ENCODE results near the gene SUGCT.

The SUGCT gene

GRCh38 chr7:40437498-40437897, 302.7 kb downstream of the SUGCT start:
- H3K27ac ChIP-seq, result no peak overlapping the region
- no peak for TF ChIP-seq CTCF (conservative IDR thresholded peaks at IDR 0.05)
- TF ChIP-seq ZFX (IDR thresholded peaks at IDR 0.05), result no peak

- no peak overlapping the region for H3K27ac ChIP-seq
- TF ChIP-seq CTCF (conservative IDR thresholded peaks at IDR 0.05) (no peak), ZFX (IDR thresholded peaks at IDR 0.05) (no peak)
These were observed 303.3 kb downstream of the SUGCT start for GRCh38 chr7:40437936-40438634.

- no peak for TF ChIP-seq ZFX (IDR thresholded peaks at IDR 0.05)
- TF ChIP-seq CTCF (conservative IDR thresholded peaks at IDR 0.05), result no peak
- H3K27ac ChIP-seq, result no peak overlapping the region
These were observed 304.9 kb downstream of the SUGCT start for GRCh38 chr7:40439686-40440085.

GRCh38 chr7:40447345-40447744, 312.5 kb downstream of the SUGCT start:
- peak; percentile 28 for TF ChIP-seq CTCF (conservative IDR thresholded peaks at IDR 0.05)
- TF ChIP-seq ZFX (IDR thresholded peaks at IDR 0.05), result no peak
- H3K27ac ChIP-seq, result no peak overlapping the region

- no peak overlapping the region for H3K27ac ChIP-seq
- TF ChIP-seq CTCF (conservative IDR thresholded peaks at IDR 0.05), result no peak
- TF ChIP-seq ZFX (IDR thresholded peaks at IDR 0.05), result no peak
These were observed 320.7 kb downstream of the SUGCT start for GRCh38 chr7:40455485-40455884.

GRCh38 chr7:40457776-40458480, 323.1 kb downstream of the SUGCT start:
- TF ChIP-seq CTCF (conservative IDR thresholded peaks at IDR 0.05) (no peak), ZFX (IDR thresholded peaks at IDR 0.05) (no peak)
- H3K27ac ChIP-seq, result no peak overlapping the region

- no peak overlapping the region for H3K27ac ChIP-seq
- TF ChIP-seq ZFX (IDR thresholded peaks at IDR 0.05) (no peak), CTCF (conservative IDR thresholded peaks at IDR 0.05) (no peak)
These were observed 328.6 kb downstream of the SUGCT start for GRCh38 chr7:40463446-40463845.

All from C4-2B (cell line).